GM12874 (cell line): Measurements from ENCODE around the gene DPYSL4.

Source experiments
- TF ChIP-seq, protein P1 (sequence below): IDR thresholded peaks from 2 replicates; pipeline ENCODE4 v1.5.1; 2011; ENCODE audit warnings: low read depth, mild to moderate bottlenecking, control low read depth, low read length, moderate library complexity; ENCODE audit not compliant: insufficient read depth

The DPYSL4 gene

DNA sequence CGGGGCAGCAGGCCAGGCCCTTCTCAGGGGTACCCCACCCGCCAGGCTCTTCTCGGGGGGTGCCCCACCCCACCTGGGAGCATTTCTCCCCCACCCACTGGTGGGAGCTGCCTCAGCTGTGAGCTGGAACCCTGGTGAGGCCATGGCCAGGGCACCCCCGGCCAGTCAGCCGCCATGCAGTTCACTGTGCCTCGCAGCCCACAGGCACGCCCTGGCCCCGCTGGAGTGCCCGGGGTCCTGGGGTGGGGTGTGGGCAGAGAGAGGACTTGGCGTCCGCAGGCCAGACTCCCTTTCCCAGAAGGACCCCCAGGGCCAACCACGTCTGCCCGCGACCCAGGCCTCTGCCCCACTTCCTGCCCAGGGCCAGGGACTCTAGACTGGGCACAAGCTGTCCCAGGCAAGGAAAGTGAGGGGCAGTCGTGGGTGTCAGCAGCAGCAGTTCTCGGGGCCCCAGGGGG is 13.1 kb downstream of the DPYSL4 start:
- TF ChIP-seq, protein P1, sequence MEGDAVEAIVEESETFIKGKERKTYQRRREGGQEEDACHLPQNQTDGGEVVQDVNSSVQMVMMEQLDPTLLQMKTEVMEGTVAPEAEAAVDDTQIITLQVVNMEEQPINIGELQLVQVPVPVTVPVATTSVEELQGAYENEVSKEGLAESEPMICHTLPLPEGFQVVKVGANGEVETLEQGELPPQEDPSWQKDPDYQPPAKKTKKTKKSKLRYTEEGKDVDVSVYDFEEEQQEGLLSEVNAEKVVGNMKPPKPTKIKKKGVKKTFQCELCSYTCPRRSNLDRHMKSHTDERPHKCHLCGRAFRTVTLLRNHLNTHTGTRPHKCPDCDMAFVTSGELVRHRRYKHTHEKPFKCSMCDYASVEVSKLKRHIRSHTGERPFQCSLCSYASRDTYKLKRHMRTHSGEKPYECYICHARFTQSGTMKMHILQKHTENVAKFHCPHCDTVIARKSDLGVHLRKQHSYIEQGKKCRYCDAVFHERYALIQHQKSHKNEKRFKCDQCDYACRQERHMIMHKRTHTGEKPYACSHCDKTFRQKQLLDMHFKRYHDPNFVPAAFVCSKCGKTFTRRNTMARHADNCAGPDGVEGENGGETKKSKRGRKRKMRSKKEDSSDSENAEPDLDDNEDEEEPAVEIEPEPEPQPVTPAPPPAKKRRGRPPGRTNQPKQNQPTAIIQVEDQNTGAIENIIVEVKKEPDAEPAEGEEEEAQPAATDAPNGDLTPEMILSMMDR = no peak

DNA sequence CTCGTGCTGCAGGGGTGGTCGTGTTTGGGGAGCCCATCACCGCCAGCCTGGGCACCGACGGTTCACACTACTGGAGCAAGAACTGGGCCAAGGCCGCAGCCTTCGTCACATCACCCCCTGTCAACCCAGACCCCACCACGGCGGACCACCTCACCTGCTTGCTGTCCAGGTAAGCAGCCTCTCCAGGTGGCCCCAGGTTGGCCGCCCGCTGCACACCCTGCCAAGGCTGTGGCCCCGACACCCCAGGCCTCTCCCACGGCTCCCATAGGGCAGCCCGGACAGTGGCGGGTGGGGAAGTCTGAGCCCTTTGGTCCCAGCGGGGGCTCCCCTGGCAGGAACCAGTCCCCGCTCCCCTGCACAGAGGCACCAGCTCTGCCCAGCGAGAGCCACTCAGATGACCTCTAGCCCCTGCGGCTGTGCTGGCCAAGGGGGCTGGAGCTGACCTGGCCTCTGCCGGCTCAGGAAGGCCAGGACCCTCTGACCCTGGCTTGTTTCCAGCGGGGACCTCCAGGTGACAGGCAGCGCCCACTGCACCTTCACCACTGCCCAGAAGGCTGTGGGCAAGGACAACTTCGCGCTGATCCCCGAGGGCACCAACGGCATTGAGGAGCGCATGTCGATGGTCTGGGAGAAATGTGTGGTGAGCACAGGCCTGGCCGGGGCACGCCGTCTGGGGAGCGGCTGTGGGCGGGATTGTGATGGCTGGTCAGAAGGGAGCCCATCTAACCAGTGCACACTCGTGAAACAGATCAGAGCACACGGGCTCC is 13.8 kb downstream of the DPYSL4 start:
- TF ChIP-seq, protein P1 = no peak

DNA sequence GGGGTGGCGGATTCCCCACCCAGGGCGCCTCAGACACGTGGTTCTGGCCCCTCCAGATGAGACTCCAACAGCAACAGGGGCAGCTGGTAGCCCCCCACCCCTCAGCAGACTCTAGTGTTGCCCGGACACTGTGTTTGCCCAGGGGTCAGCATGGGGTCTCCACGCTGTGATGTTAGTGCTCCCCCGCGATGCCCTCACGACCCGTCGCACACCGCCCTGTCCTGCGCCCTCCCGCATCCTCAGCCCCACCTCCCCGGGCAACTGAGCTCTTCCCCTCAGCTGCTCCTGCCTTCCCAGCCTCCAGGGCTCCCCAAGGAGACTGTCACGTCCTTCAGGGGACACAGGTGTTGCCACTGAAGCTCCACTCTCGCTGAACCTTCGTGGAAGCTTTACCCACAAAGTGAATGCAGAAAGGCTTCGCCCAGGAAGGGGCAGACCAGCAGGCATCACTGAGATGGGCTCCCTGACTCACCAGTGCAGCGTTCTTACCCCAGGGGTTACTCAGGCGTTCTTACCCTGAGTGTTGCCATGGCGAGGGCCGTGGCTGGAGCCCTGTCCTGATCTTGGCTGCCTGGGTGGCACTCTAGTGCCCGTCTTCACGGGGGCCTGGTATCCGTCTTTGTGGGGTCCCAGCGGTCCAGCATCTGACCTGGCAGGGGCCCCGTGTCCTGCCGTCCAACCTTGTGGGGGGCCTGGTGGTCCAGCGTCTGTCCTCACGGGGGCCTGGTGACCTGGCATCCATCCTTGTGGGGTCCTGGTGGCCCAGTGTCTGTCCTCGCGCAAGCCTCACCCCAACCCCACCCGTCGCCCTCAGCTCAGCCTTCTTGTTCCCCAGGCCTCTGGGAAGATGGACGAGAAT is 14.6 kb downstream of the DPYSL4 start:
- TF ChIP-seq, protein P1 = no peak

DNA sequence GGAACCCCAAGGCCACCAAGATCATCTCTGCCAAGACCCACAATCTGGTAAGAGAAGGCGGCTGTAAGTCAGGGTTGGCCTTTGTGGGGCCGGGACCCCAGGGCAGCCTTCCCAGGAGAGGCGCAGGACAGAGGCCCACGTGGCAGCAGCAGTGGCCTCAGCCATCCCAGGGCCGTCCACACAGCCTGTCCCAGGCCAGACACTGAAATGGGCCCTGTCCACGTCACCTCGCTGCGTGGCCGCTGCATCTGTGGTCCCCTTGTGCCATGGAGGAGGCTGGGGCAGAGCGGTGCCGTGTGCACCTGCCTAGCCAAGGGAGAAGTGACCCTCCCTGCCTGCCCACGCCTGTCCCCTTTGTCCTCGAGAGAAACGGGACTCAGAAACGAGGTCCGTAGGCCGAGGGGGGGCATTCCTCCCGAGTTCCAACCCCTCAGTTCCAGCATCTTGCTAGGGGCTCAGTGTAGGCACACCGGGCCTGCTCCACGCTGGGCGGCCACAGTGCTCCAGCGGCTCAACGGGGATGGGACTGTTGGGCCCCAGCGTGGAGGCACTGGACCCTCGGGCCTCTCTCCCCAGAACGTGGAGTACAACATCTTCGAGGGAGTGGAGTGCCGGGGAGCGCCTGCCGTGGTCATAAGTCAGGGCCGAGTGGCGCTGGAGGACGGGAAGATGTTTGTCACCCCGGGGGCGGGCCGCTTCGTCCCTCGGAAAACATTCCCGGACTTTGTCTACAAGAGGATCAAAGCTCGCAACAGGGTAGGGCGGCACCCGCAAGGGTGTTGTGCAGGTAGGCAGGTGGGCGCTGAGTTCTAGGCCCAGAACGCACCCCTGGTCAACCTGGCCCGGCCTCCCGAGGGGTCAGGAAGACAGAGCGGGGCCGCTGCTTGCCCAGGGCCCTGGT is 15.6 kb downstream of the DPYSL4 start:
- TF ChIP-seq, protein P1 = no peak

DNA sequence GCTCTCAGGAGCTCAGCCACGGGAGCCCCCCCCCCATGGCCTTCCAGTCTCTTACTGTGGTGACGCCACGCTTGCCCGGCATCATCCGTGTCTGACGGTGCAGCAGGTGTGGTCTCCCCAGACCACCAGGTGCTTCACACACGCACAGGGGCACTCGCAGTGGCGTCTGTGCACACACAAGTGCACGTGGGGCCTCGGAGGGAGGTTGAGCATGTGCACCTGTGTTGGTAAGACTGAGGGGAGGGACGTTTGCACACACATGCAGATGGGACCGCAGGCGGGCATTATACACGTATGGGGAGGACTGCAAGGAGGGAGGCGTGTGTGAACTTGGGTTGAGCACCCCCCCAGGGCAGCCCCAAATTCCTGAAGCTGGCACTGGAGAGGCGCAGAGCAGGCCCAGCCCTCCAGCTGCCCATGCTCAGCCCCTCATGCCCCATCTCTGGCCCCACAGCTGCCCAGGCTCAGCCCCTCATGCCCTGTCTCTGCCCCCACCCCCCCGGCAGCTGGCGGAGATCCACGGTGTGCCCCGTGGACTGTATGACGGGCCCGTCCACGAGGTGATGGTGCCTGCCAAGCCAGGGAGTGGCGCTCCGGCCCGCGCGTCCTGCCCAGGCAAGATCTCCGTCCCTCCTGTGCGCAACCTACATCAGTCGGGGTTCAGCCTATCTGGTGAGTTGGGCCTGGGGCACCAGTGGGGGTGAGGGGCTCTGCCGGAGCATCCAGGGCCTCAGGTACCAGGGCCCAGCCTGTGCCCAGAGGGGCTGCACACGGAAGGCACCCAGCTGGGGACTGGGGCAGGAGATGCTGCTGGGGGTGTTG is 16.7 kb downstream of the DPYSL4 start:
- TF ChIP-seq, protein P1 = no peak

DNA sequence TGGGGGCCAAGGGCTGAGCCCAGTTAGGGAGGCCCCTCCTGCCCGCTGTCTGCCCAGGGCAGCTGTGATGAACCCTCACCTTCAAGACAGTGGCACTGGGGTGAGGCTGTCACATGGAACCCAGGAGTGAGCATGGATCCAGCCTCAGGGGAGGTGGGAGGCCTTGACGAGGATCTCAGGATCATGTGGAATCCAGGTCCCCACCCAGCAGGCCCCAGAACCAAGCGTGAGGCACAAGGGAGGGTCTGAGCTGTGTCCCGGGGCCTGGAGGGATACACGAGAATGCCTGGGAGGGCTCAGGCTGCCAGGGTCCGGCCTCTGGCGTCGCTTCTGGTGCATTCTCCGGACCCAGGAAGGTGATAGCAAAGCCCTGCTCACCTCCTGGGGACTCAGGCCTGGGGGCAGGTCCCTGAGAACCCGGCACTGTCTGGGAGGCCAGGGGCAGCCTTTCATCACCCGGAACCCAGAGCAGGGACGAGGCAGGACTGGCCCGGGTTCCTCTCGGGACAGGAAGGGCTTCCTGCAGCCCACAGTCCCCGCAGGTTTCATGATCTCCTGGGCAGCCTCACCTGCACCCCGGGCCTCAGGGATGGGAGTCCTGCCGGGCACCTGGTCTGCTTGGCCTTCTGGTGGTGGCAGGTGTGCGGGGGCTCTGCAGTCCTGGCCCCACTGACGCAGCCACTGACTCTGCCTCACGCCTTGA is 17.5 kb downstream of the DPYSL4 start:
- TF ChIP-seq, protein P1 = no peak
